Natural killer cell treated with Interleukin-12 subunit alpha and Interleukin-12 subunit beta and Interleukin-15 and Interleukin-18, amount 100 ng/mL, for 72 hours (primary cell): ENCODE measurements around the gene TRIM44. TPM values are rescaled to one million over a fixed set of nuclear protein-coding genes. Genes with fewer than 3 reads are reported as not detected.

Experiments
- ATAC-seq, 2 donors: fragments of 150-1000 bp; cut with Tn5 transposase in 1 of 2; sonication (Bioruptor Pico), chemical (Tn5 transposase) in 1 of 2; 2 replicates each; pipeline ENCODE4 v1.10.0; 2021
- DNase-seq: peaks from one replicate; pipeline ENCODE4 v3.0.0; 2022; ENCODE audit warnings: low spot score
- H3K27ac Mint-ChIP-seq, 2 donors: 1 replicate in 1 of 2; 2 replicates in 1 of 2; pipeline ENCODE4 v1.8.0; 2022; ENCODE audit warnings: mixed read lengths in 2 of 2, mild to moderate bottlenecking in 1 of 2, moderate library complexity in 1 of 2
- H3K27me3 Mint-ChIP-seq, 2 donors: 1 replicate in 1 of 2; 2 replicates in 1 of 2; pipeline ENCODE4 v1.8.0; 2022; ENCODE audit warnings: mixed read lengths in 2 of 2
- H3K36me3 Mint-ChIP-seq: one replicate; pipeline ENCODE4 v1.8.0; 2022; ENCODE audit warnings: mixed read lengths
- H3K4me1 Mint-ChIP-seq, 2 donors: 1 replicate in 1 of 2; 2 replicates in 1 of 2; pipeline ENCODE4 v1.8.0; 2022; ENCODE audit warnings: low read depth in 2 of 2, mixed read lengths in 2 of 2, mild to moderate bottlenecking in 1 of 2
- H3K4me3 Mint-ChIP-seq: one replicate; pipeline ENCODE4 v1.8.0; 2022; ENCODE audit warnings: mixed read lengths
- H3K9me3 Mint-ChIP-seq: 2 replicates; pipeline ENCODE4 v1.8.0; 2022; ENCODE audit warnings: mixed read lengths
- total RNA-seq, 2 donors: library from RNA; stranded (reverse); gene quantifications; one replicate each; pipeline ENCODE4 v1.2.3, GENCODE V29; 2022

TRIM44 gene
- total RNA-seq, 2 donors from 2014 or later = 38.1 to 40.6 TPM

GRCh38 chr11:35792846-35793192 lies 130.2 kb downstream of the TRIM44 start:
- H3K27me3 Mint-ChIP-seq = no peaks in the 10 kb centered on the region
- no peak overlapping the region for H3K4me3 Mint-ChIP-seq
- no peak for DNase-seq
- peaks cover 24 to 40% of the 10 kb centered on the region in 2 donors for H3K4me1 Mint-ChIP-seq
- ATAC-seq = no peak
- H3K9me3 Mint-ChIP-seq = no peaks in the 10 kb centered on the region
- no peak overlapping the region for H3K27ac Mint-ChIP-seq
- no peaks in the 10 kb centered on the region for H3K36me3 Mint-ChIP-seq

DNA sequence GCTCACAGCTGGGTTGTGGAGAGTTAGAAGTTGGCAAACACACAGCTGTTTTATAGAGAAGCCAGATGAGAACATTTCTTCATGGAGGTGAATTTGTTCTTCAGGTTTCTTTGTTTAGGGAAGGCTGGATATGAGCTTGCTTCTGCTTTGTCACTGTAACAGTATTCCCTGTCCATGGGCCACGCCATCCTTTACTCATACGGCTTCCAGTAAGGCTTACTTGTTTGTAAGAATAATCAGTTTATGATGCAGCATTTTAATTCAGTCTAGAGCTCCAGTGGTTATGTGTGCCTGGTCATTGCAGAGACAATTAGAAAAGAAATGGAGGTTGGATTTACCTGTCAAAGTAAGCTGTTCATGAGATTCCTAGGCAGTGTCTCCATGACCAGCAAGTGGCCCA lies 131.8 kb downstream of the TRIM44 start:
- Mint-ChIP-seq H3K27ac (no peak overlapping the region), H3K36me3 (no peaks in the 10 kb centered on the region), H3K4me1 (peaks cover 24 to 40% of the 10 kb centered on the region in 2 donors), H3K4me3 (no peak overlapping the region), H3K9me3 (no peaks in the 10 kb centered on the region), H3K27me3 (no peaks in the 10 kb centered on the region)
- no peak for ATAC-seq
- DNase-seq = no peak

GRCh38 chr11:35794850-35795249 lies 132.3 kb downstream of the TRIM44 start:
- H3K27me3 Mint-ChIP-seq = no peaks in the 10 kb centered on the region
- no peak overlapping the region for H3K4me3 Mint-ChIP-seq
- H3K27ac Mint-ChIP-seq = peak overlapping the region in 1 of 2 donors; percentile 52
- ATAC-seq (no peak), DNase-seq (no peak)
- H3K9me3 Mint-ChIP-seq = no peaks in the 10 kb centered on the region
- H3K36me3 Mint-ChIP-seq = no peaks in the 10 kb centered on the region
- H3K4me1 Mint-ChIP-seq = peaks cover 28 to 40% of the 10 kb centered on the region in 2 donors

DNA sequence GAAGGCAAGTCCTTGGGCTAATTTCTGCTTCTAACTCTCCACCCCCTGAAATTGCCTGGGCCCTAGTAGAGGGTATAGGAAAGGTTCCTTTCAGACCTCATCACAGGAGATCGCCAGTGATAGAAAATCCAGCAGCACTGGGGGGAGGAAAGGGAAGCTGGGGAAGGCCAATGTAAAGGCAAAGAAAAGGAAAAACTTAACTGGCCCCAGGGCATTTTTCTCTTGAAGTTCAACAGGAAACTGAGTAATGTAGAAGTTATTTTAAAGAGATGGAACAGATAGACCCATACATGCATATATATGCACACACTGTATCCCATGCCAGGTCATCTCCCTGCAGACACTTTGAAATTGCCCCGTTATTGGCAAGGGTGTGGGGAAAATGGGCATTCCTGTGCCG lies 134.0 kb downstream of the TRIM44 start:
- H3K36me3 Mint-ChIP-seq = no peaks in the 10 kb centered on the region
- H3K4me3 Mint-ChIP-seq = no peak overlapping the region
- DNase-seq (no peak), ATAC-seq (no peak)
- H3K9me3 Mint-ChIP-seq = no peaks in the 10 kb centered on the region
- peaks cover 36 to 41% of the 10 kb centered on the region in 2 donors for H3K4me1 Mint-ChIP-seq
- H3K27me3 Mint-ChIP-seq = no peaks in the 10 kb centered on the region
- H3K27ac Mint-ChIP-seq = no peak overlapping the region

DNA sequence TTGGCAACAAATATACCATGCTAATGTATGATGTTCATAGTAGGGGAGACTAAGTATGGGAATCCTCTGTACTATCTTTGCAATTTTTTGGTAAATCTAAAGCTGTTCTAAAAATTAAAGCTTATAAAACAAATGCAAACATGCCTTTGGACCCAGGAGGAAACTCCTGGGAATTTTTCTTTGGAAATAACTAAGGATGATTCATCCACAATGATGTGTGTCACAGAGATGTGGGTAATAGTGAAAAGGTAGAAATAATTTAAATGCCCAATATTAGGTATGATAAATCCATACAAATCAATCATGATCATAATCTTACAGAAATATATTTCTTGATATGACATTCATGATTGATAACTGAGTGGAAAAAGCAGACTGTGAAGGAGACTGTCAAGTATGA lies 135.8 kb downstream of the TRIM44 start:
- Mint-ChIP-seq H3K4me1 (peaks cover 28 to 36% of the 10 kb centered on the region in 2 donors), H3K27ac (no peak overlapping the region), H3K36me3 (no peaks in the 10 kb centered on the region)

DNA sequence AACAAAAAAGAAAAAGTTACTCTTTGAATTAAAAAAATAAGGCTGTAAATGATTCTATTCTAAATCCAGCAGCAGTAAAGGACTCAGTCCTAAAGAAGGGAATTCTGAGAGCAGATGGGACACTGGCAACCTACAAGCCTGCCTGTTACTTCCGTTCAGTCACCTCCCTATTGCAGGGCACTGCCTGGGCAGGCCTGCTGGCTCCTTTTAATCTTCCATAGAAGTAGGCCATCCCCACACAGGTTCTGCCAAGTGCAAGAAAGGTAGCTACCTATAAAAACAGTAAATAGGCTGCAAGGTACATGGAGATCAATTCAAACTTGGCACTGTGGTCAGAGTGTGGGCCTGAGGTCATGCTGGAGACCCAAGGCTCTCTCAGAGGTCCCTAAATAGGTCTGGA lies 136.4 kb downstream of the TRIM44 start:
- Mint-ChIP-seq H3K27ac (no peak overlapping the region), H3K36me3 (no peaks in the 10 kb centered on the region), H3K4me1 (peaks cover 28 to 36% of the 10 kb centered on the region in 2 donors), H3K9me3 (no peaks in the 10 kb centered on the region), H3K4me3 (no peak overlapping the region), H3K27me3 (no peaks in the 10 kb centered on the region)
- no peak for DNase-seq
- ATAC-seq = no peak

More for the DNA sequence above, 135.8 kb downstream of the TRIM44 start:
- H3K4me3 Mint-ChIP-seq = no peak overlapping the region
- H3K9me3 Mint-ChIP-seq = no peaks in the 10 kb centered on the region
- DNase-seq = no peak
- no peaks in the 10 kb centered on the region for H3K27me3 Mint-ChIP-seq
- no peak for ATAC-seq

DNA sequence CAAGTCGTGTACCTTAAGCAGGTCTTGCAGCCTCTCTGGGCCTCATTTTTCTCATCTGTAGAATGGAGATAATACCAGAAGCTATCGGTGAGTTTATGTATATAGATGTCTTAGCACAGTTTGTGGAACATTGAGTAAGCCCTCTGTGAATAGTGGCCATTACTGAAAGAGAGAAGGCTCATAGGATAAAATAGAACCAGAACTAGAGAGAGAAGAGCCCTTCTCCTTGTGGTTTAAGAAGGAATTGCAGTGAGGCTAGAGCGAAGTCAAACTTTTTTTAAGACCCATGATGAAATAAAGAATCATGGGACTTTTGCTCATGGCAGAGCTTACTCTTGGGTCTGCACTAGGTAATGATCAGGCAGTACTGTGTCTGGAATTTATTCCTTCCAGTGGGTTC lies 137.1 kb downstream of the TRIM44 start:
- peaks cover 28 to 32% of the 10 kb centered on the region in 2 donors for H3K4me1 Mint-ChIP-seq
- H3K36me3 Mint-ChIP-seq = no peaks in the 10 kb centered on the region
- no peak overlapping the region for H3K4me3 Mint-ChIP-seq
- no peak overlapping the region for H3K27ac Mint-ChIP-seq
- DNase-seq = no peak
- H3K27me3 Mint-ChIP-seq = no peaks in the 10 kb centered on the region
- H3K9me3 Mint-ChIP-seq = no peaks in the 10 kb centered on the region
- no peak for ATAC-seq

DNA sequence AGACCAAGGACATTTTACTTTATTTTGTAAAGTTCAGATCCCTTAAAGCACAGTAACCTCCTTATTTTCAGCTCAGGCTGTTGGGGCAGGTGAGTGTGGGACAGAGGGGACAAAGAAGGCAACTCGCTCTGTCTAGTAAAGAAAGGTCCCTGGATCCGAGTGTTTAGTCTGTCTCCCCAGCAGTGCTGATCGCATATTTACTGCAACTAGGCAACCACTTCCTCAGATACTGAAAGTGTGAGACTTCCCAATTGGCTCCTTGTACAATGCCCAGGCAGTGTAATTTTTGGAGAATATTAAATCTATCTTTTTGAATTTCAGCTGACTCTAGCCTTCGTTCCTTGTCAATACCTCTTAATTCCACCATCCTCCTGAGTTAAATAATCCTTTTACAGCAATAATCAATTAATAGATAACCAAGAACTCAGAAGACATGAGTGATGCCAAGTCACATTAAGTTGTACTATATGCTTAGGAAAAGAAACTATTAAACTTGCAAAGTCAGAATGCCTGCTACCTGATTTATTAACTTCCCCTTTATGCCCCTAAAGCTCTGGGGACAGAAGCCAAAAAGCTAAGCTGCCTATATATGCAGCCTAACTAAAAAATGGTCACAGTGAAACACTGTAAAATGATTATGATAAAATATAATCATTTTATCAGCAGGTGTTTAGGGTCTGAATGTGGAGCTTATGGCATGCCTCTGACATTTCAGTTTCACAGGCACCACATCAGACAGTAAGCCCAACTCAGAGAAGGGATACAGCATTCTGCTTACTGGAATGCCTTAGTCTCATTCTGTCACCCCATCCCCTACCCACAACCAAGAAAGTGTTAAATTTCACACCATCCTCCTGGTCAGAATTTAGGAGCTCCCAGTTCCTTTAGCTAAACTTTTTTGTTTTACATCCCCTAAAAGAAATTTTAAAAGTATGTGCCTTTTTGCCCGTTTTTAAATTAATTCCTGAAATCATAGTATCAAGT lies 138.7 kb downstream of the TRIM44 start:
- H3K9me3 Mint-ChIP-seq = no peaks in the 10 kb centered on the region
- H3K36me3 Mint-ChIP-seq = no peaks in the 10 kb centered on the region
- H3K4me3 Mint-ChIP-seq = no peak overlapping the region
- DNase-seq (no peak), ATAC-seq (no peak)
- H3K27ac Mint-ChIP-seq = peak overlapping the region in 1 of 2 donors; percentile 14
- peaks cover 20 to 24% of the 10 kb centered on the region in 2 donors for H3K4me1 Mint-ChIP-seq
- no peaks in the 10 kb centered on the region for H3K27me3 Mint-ChIP-seq

- Mint-ChIP-seq H3K4me1 (peaks cover 11 to 20% of the 10 kb centered on the region in 2 donors), H3K9me3 (no peaks in the 10 kb centered on the region), H3K27me3 (no peaks in the 10 kb centered on the region), H3K27ac (no peak overlapping the region), H3K4me3 (no peak overlapping the region), H3K36me3 (peaks cover 1% of the 10 kb centered on the region)
- ATAC-seq (no peak), DNase-seq (no peak)
Measured at GRCh38 chr11:35802221-35802620, 139.6 kb downstream of the TRIM44 start.

DNA sequence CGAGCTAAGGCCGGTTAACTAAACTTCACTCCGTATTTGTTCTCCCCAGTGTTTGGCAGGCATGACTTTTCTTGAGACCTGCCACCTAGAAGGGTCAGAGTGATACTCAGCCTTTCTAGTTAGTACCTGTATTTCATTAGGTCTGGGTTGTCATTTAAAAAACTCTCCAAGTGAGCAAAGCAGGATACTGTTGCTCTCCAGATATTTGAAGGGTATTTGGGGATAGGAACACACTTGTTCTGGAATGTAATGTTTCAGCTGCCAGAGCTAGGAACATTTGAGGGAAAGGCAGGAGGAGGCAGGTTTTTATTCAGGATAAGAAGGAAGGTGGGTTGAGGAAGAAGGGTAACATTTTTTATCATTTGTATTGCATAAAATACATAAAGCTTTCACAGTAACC lies 140.1 kb downstream of the TRIM44 start:
- H3K27me3 Mint-ChIP-seq = no peaks in the 10 kb centered on the region
- H3K9me3 Mint-ChIP-seq = no peaks in the 10 kb centered on the region
- ATAC-seq = no peak
- H3K4me1 Mint-ChIP-seq = peaks cover 11 to 20% of the 10 kb centered on the region in 2 donors
- no peak for DNase-seq
- no peak overlapping the region for H3K4me3 Mint-ChIP-seq
- peaks cover 4% of the 10 kb centered on the region for H3K36me3 Mint-ChIP-seq
- no peak overlapping the region for H3K27ac Mint-ChIP-seq

DNA sequence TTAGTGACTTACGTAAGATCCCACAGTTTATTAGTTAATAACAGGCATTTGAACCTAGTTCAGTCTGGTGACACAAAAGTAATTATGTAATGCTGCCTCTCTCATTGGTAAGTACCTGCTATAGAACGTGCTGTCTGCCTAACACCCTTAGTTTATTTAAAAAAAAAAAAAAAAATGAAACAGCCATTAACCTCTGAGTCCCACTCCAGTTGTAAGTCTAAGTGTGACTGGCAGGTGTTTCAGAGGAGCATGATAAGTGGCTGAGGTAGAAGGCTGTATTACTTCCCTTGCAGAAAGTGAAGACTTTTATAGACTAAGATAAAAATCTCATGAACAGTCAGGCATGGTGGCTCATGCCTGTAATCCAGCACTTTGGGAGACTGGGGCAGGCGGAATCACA lies 140.5 kb downstream of the TRIM44 start:
- peaks cover 4% of the 10 kb centered on the region for H3K36me3 Mint-ChIP-seq
- H3K27me3 Mint-ChIP-seq = no peaks in the 10 kb centered on the region
- H3K27ac Mint-ChIP-seq = no peak overlapping the region
- no peak for ATAC-seq
- H3K4me1 Mint-ChIP-seq = peaks cover 11 to 20% of the 10 kb centered on the region in 2 donors
- no peaks in the 10 kb centered on the region for H3K9me3 Mint-ChIP-seq
- H3K4me3 Mint-ChIP-seq = no peak overlapping the region
- no peak for DNase-seq

DNA sequence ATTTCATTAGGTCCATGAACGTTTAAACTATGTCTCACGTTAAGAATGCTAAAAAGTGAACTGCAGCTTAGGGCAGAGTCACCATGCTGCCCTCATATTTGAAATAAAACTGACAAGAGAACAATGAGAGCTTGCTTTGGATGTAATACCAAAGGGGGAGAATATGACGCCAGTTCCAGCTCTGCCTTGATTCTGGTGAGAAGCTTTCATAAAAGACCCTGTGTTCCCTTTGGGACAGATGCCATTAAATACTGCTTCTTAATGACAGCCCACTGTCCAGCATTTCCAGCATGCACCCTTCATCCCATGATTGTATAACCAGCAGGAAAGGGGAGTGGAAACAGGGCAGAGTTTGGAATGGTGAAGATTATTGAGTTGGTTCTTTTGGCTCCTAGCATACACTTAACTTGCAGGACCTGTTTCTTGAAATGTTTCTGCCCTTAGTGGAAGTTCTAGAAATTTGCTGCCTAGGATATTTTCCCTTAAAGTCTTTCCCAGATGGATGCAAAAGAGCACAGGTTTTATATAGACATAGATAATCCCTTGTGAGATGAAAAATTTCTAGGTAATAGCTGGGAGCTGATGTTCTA lies 142.0 kb downstream of the TRIM44 start:
- Mint-ChIP-seq H3K27me3 (no peaks in the 10 kb centered on the region), H3K36me3 (peaks cover 4% of the 10 kb centered on the region), H3K9me3 (no peaks in the 10 kb centered on the region), H3K4me3 (no peak overlapping the region), H3K27ac (no peak overlapping the region), H3K4me1 (peaks cover 11 to 14% of the 10 kb centered on the region in 2 donors)
- DNase-seq = no peak
- ATAC-seq = no peak

GRCh38 chr11:35809561-35809960 lies 147.0 kb downstream of the TRIM44 start:
- Mint-ChIP-seq H3K27me3 (no peaks in the 10 kb centered on the region), H3K4me3 (no peak overlapping the region), H3K9me3 (no peaks in the 10 kb centered on the region), H3K36me3 (peaks cover 4% of the 10 kb centered on the region), H3K27ac (no peak overlapping the region), H3K4me1 (peaks cover 0 to under 1% of the 10 kb centered on the region in 2 donors)
- DNase-seq (no peak), ATAC-seq (no peak)

GRCh38 chr11:35810045-35810645 lies 147.6 kb downstream of the TRIM44 start:
- Mint-ChIP-seq H3K4me3 (no peak overlapping the region), H3K27me3 (no peaks in the 10 kb centered on the region), H3K36me3 (peaks cover 4% of the 10 kb centered on the region), H3K27ac (no peak overlapping the region), H3K4me1 (peaks cover 0 to 3% of the 10 kb centered on the region in 2 donors), H3K9me3 (no peaks in the 10 kb centered on the region)
- DNase-seq (no peak), ATAC-seq (no peak)
